Brain pericyte (primary cell): ENCODE results near the gene RAD51B.

Experiments
- DNase-seq: peaks from one replicate; pipeline ENCODE4 v3.0.0-alpha.2; 2012; ENCODE audit warnings: low read depth, low spot score

The RAD51B gene

GRCh38 chr14:68665131-68665530 lies 845.6 kb downstream of the RAD51B start:
- no peak for DNase-seq

- DNase-seq: no peak
These were observed 846.2 kb downstream of the RAD51B start for GRCh38 chr14:68665792-68666204.

DNA sequence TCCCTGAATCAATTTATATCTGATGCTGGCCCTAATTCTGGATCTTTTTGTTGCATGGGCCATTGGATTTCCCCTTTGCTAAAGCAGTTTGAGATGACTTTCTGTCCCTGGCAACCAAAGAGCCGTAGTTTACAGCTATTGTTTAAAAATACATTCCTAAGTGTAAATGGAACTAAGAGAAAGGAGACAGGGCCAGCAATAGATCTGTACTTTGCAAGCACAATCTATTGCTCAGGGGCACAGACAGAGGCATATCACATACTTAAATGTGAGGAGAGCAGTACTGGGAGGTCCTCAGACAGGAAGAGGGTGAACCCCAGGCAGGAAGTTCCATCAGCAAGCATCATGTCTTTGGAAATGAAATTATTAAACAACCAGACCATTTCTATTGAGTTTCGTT lies 846.7 kb downstream of the RAD51B start:
- DNase-seq: no peak

DNA sequence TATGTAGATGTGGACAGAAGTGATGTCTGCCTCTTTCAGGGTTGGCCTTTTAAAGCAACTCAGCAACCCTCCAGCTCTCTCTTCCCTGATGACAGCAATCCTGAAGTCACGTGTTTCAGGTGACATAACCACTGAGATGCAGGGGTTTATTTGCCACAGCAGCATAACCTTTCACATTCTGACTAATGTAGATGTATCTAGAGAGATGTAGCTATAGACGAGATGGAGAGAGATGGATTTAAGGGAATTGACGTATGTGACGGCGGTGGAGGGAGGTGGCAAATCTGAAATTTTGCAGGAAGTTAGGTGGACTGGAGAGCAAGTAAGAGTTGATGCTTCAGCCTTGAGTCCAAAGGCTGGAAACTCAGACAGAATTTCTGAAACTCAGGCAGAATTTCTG lies 847.3 kb downstream of the RAD51B start:
- no peak for DNase-seq

DNA sequence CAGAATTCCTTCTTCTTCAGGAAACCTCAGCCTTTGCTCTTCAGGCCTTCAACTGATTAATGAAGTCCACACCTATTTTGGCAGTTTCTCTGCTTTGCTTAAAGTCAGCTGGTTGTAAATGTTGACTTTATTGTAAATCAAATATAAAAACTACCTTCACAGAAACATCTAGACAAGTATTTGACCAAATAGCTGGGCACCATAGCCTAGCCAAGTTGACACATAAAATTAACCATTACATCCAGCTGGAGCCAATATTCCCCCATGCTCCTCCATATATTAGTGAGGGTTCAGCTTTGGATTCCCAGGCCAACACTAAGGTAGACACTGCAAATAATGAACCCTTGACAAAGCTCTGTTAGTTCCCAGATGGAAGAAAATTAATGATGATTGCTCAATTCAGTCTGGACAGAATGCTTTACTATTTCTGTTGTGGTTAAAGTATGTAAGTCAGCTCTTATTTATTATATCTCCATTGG lies 847.8 kb downstream of the RAD51B start:
- no peak for DNase-seq

- DNase-seq: no peak
These were observed 848.4 kb downstream of the RAD51B start for GRCh38 chr14:68668028-68668427.

DNA sequence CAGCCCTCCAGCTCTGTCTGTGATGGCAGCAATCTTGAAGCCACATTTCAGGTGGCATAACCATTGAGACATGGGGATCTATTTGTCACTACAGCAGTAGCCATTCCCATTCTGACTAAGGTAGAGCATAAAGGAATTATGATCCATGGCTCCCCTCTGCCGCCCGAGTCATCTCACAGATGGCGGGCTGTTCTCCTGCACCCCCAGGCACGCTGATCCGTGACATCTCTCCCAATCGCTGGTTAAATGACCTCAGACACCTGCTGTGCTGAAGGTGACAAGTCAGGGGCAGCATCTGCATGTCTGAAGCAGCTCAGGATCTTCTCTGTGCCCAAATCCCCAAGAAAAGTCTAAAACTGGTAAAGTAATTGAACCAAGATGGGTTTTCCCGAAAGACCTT lies 849.0 kb downstream of the RAD51B start:
- DNase-seq: no peak

DNA sequence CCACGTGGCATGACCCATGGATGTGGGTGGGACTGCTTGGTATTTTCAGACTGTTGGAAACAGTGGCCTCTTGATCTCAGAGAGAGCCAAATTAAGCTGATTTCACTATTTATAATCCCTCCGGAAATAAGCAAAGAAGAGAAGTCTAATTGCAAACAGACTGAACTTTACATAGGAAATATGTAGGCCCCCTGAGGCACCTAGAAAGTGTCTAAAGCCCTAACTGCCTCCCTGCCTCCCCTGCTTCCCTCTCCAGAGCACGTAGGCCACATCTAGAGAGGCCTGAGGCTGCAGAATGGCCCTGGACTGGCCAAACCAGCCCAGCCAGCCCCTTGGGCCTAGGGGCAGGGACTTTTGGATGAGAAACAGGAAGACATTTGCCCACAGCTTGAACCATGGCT lies 849.5 kb downstream of the RAD51B start:
- DNase-seq: no peak

DNA sequence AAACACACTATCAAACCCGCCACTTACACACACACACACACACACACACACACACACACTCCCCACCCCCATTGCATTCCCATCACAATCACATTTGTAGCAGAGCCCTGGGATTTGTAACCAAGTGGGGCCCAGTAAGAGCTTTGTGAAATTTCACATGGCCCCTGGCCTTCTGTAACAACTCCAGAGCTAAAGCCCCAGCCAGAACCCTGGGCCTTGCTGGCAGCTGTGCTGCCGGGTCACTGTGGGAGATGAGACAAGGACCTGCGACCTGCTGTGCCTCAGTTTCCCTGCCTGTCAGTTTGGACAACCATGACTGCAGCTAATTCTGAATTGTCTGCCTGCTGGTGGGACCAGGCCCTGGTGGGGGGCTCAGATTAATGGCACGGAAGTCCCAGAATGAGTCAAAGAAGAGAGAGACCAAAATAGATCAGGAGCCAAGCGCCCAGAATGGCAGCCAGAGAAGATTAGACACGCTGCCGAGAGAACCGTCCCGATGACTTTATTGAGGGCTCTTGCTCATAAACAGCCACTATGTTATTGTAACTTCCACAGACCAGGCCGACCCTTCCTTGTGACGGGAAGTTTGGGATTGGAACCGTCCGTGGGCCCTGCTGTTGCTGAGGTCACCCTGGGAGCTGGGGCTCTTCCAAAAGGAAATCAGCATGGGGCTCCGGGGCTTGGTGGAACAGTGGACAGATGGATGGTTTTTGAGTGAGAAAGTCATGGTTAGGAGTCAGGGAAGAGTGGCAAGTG lies 850.2 kb downstream of the RAD51B start:
- DNase-seq: no peak

- DNase-seq: no peak
These were observed 850.8 kb downstream of the RAD51B start for GRCh38 chr14:68670359-68670715.

DNA sequence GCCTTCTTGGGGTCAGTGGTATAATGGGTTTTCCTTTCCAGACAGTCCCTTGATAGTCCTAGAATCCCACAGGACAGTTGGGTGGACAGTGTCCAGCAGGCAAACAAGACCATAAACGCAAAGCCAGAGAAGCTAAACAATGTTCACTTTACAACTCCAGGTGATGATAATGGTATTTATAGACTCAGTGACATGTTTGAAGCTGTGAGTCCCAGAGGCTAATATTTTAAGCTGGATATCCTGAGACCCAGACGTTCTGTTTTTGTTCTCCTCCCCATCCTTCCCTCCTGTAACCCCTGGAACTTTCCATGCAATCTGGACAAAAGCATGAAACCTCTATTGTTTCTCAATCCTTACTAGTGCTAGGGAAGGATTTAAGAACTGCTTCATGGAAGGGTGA lies 852.3 kb downstream of the RAD51B start:
- DNase-seq: no peak

DNA sequence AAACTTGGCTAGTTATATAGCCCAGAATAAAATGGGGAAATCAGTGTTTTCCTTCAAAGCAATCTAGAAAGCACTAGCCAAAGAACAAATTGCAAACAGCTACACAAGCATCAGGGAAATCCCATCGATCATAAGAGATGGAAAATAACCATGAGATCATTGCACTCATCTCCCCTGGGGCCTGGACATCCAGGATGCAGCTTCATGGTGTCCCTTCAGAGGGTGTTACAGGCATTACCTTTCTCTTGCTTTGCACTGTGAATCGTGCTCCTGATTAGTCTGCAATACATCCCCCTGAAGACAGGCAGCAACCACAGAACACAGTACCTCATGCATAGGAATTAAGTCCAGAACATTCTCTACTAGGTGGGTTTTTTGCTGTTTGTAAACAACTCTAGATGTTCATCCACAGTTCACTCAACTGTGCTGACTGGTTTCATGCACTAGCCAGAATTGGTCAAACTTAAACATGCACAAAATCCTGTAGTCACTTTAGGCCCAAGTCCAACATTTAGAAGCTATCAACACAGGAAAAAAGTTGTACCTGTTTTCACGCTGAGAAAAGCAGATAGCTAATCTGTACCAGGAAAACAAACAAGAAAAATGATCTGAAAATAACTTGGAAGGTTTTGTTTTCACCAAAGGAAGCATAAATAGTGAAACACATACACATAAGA lies 853.2 kb downstream of the RAD51B start:
- no peak for DNase-seq

DNA sequence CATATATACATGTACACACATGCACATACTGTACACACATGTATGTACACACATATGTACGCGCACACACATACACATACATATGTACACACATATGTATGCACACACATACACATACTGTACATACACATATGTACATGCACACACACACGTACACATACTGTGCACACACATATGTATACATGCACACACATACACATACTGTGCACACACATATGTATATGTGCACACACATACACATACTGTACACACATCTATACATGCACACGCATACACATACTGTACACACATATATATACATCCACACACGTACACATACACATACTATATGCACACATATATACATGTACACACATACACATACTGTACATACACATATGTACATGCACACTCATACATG lies 853.9 kb downstream of the RAD51B start:
- DNase-seq: no peak

- DNase-seq: no peak
These were observed 855.1 kb downstream of the RAD51B start for GRCh38 chr14:68674538-68675232.

GRCh38 chr14:68675233-68675577 lies 855.6 kb downstream of the RAD51B start:
- no peak for DNase-seq

- no peak for DNase-seq
These were observed 856.9 kb downstream of the RAD51B start for GRCh38 chr14:68676511-68676943.

DNA sequence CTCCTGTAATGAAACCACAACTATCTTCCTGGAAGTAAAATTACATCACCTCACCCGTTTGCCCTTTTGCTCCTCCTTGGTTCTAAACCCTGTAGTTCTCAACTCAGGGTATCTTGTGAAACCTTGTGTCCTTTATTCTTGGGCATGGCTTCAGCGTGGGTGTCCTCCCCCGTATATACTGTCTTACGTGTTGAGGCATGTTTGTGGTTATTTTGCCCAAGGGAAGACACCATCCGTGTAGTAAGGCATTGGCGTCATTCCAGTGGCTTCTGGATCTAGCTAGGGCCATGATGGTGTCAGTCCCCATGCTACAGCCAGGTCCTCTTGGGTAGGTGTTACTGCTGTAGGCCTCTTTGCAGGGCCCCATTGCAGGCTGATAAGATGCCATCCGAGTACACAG lies 857.9 kb downstream of the RAD51B start:
- DNase-seq: no peak

DNA sequence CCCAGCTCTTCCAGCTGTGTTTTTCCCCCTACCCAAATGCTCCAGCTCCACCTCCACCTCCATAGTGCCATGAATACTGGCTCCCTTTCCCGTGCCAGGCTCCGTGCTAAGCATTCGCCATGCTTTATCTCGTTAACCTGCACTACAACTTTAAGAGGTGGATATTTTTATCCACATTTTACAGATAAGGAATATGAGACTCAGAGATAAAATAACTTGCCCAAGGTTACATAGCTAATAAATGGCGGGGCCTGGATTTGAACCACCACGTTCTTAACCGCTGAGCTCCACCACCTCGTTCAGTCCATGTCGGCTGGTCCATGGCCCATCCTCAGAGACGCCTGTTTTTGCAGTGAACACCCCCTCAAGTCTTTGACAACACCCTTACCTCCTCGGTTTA lies 858.3 kb downstream of the RAD51B start:
- DNase-seq: no peak

GRCh38 chr14:68678471-68678870 lies 858.9 kb downstream of the RAD51B start:
- no peak for DNase-seq

DNA sequence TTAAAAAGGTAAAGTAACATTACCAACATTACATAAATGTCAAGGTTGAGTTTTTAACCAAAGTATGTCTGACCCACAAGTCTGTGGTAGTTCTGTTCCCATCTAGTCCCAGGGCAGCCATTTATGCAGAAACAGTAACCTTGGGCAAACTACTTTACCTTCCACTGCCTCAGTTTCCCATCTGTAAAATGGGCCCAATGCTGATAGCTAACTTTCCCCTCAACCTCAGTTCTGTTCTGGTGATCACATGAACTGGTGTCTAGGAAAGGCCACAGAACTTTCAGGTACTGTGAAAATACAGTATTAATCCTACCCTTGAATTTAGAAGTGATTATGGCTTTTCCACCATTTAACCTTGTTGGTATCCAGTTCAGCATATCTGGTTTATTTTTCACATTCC lies 859.7 kb downstream of the RAD51B start:
- no peak for DNase-seq

DNA sequence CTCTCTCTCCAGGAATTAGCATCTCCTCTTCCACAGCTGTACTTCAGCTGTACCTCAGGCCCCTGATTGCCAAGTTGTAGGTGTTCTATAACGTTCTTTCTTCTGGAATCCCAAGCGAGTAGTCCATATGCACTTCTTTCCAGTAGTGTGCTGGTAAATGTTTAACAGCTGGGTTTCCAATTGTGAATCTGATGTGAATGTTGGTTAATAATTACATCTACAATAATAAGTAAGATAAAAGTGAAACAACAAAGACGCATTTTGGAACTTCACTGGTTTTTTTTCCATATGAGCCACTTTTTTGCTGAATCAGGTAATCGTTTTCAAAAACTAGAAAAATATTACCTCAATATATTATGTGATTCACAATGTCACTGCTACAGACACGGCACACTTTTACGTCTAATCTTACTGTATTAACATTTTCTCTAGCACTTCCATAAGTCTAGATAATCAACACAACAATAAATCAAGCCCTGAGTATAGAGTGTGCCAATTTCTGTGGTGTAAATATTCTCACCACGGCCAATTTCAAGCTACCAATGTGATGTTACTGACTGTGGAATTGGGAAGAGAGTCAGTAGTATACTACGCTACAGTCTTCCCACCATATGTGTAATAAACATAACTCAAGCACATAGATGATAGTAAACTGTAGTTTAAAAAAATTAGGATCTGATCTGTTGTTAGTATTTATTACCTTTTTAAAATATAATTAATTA lies 860.3 kb downstream of the RAD51B start:
- DNase-seq: no peak

GRCh38 chr14:68680541-68681051 lies 861.0 kb downstream of the RAD51B start:
- DNase-seq: no peak
